Measurements from ENCODE around the gene NEDD1. TPM values are rescaled to one million over a fixed set of nuclear protein-coding genes. Genes with fewer than 3 reads are reported as not detected.

Gene NEDD1
- total RNA-seq, 1 experiment from 2014 or later = 42.7 TPM

DNA sequence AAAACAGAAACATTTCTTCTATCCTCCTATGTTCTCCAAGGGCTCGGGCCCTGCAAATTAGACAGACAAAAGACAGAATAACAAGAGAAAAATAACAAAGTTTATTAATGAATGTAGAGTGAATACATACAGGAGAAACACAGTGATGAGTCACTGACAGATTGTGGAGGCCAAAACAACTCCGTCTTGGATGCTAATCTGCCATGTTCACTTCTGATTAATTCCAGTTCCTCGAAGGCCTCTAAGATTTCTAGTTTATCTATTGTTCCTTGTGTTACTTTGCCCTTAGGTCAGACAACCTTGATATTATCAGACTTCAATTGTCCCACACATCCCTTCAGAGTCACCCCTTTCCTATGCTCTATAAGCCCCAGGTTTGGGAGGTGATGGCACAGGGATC, 26.8 kb upstream of the NEDD1 start:
- POLR2A ChIA-PET (ENCODE audit: low non-redundant PET) = no interaction called here
- H3K4me1 ChIP-seq (ENCODE audit: insufficient read depth, low read length, poor library complexity, severe bottlenecking) = no peaks in the 10 kb centered on the region
- CTCF ChIA-PET = no interaction called here

DNA sequence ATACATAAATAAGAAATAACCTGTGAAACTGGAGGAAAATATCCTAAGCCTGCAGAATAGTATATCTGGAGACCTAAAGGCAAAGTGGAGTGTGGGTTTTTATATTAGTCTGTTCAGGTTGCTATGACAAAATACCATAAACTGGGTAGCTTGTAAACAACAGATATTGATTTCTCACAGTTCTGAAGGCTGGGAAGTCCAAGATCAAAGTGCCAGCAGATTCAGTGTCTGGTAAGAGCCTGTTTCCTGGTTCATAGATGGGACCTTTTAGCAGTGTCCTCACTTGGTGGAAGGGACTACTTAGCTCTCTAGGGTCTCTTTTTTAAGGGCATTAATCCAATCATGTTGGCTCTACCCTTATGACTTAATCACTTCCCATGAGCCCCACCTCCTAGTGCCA, 25.4 kb upstream of the NEDD1 start:
- Histone ChIP-seq H3K27me3 (replicated peaks; ENCODE audit: insufficient read depth, low read depth, low read length, poor library complexity) (peaks cover 8% of the 10 kb centered on the region), H3K36me3 (ENCODE audit: insufficient read depth, low read length, poor library complexity, severe bottlenecking) (no peaks in the 10 kb centered on the region), H3K27ac (ENCODE audit: low read depth, low read length, poor library complexity, severe bottlenecking) (no peak overlapping the region), H3K4me3 (ENCODE audit: low read depth, low read length, poor library complexity, severe bottlenecking) (no peak overlapping the region), H3K4me1 (ENCODE audit: insufficient read depth, low read length, poor library complexity, severe bottlenecking) (no peaks in the 10 kb centered on the region), H3K9me3 (ENCODE audit: low read depth, low read length, poor library complexity, severe bottlenecking) (no peaks in the 10 kb centered on the region)
- POLR2A ChIA-PET (ENCODE audit: low non-redundant PET) = no interaction called here
- intact Hi-C loops (cut with micrococcal nuclease; ENCODE audit: unreplicated experiment) = no loop called here
- no TSS peak for BruUV-seq (replicated peaks)
- no peak for DNase-seq (ENCODE audit: low spot score)
- TF ChIP-seq, protein P1, sequence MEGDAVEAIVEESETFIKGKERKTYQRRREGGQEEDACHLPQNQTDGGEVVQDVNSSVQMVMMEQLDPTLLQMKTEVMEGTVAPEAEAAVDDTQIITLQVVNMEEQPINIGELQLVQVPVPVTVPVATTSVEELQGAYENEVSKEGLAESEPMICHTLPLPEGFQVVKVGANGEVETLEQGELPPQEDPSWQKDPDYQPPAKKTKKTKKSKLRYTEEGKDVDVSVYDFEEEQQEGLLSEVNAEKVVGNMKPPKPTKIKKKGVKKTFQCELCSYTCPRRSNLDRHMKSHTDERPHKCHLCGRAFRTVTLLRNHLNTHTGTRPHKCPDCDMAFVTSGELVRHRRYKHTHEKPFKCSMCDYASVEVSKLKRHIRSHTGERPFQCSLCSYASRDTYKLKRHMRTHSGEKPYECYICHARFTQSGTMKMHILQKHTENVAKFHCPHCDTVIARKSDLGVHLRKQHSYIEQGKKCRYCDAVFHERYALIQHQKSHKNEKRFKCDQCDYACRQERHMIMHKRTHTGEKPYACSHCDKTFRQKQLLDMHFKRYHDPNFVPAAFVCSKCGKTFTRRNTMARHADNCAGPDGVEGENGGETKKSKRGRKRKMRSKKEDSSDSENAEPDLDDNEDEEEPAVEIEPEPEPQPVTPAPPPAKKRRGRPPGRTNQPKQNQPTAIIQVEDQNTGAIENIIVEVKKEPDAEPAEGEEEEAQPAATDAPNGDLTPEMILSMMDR (conservative IDR thresholded peaks at IDR 0.05; ENCODE audit: low read depth, low read length) = no peak
- no peak for TF ChIP-seq EZH2 (IDR thresholded peaks at IDR 0.05; ENCODE audit: borderline replicate concordance, low read depth, low read length, poor library complexity, severe bottlenecking)
- CTCF ChIA-PET = no interaction called here

More for the DNA sequence above, 26.8 kb upstream of the NEDD1 start:
- TF ChIP-seq, protein P1 (conservative IDR thresholded peaks at IDR 0.05; ENCODE audit: low read depth, low read length) = no peak
- TF ChIP-seq EZH2 (IDR thresholded peaks at IDR 0.05; ENCODE audit: borderline replicate concordance, low read depth, low read length, poor library complexity, severe bottlenecking) = no peak
- no peaks in the 10 kb centered on the region for H3K9me3 ChIP-seq (ENCODE audit: low read depth, low read length, poor library complexity, severe bottlenecking)
- no peaks in the 10 kb centered on the region for H3K36me3 ChIP-seq (ENCODE audit: insufficient read depth, low read length, poor library complexity, severe bottlenecking)
- no TSS peak for BruUV-seq (replicated peaks)
- H3K27ac ChIP-seq (ENCODE audit: low read depth, low read length, poor library complexity, severe bottlenecking) = no peak overlapping the region
- DNase-seq (ENCODE audit: low spot score) = no peak
- intact Hi-C loops (cut with micrococcal nuclease; ENCODE audit: unreplicated experiment) = no loop called here
- H3K4me3 ChIP-seq (ENCODE audit: low read depth, low read length, poor library complexity, severe bottlenecking) = no peak overlapping the region
- H3K27me3 ChIP-seq (replicated peaks; ENCODE audit: insufficient read depth, low read depth, low read length, poor library complexity) = peaks cover 11% of the 10 kb centered on the region

DNA sequence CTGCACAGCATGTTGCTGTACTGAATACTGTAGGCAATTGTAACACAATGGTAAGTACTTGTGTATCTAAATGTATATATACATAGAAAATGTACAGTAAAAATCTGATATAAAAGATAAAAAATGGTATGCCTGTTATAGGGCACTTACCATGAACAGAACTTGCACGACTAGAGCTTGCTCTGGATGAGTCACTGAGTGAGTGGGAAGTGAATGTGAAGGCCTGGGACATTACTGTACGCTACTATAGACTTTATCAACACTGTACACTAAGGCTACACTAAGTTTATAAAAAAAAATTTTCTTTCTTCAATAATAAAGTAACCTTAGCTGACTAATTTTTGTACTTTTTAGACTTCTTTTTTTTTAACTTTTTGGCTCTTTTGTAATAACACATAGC, 24.2 kb upstream of the NEDD1 start:
- Histone ChIP-seq H3K27me3 (replicated peaks; ENCODE audit: insufficient read depth, low read depth, low read length, poor library complexity) (no peaks in the 10 kb centered on the region), H3K4me3 (ENCODE audit: low read depth, low read length, poor library complexity, severe bottlenecking) (no peak overlapping the region), H3K36me3 (ENCODE audit: insufficient read depth, low read length, poor library complexity, severe bottlenecking) (no peaks in the 10 kb centered on the region), H3K4me1 (ENCODE audit: insufficient read depth, low read length, poor library complexity, severe bottlenecking) (no peaks in the 10 kb centered on the region), H3K27ac (ENCODE audit: low read depth, low read length, poor library complexity, severe bottlenecking) (no peak overlapping the region), H3K9me3 (ENCODE audit: low read depth, low read length, poor library complexity, severe bottlenecking) (no peaks in the 10 kb centered on the region)
- DNase-seq (ENCODE audit: low spot score) = no peak
- ChIA-PET CTCF (no interaction called here), POLR2A (ENCODE audit: low non-redundant PET) (no interaction called here)
- intact Hi-C loops (cut with micrococcal nuclease; ENCODE audit: unreplicated experiment) = no loop called here
- no TSS peak for BruUV-seq (replicated peaks)
- TF ChIP-seq, protein P1 (conservative IDR thresholded peaks at IDR 0.05; ENCODE audit: low read depth, low read length) = no peak
- no peak for TF ChIP-seq EZH2 (IDR thresholded peaks at IDR 0.05; ENCODE audit: borderline replicate concordance, low read depth, low read length, poor library complexity, severe bottlenecking)

Measured in A673 (cell line).